Neural cell (in vitro differentiated cells): ENCODE results near the gene BTBD16.

ENCODE experiments used
- CTCF ChIP-seq: fragments of 450-650 bp; IDR thresholded peaks from 2 replicates; pipeline ENCODE4 v1.5.1; 2014; ENCODE audit warnings: antibody characterized with exemption, mild to moderate bottlenecking, moderate library complexity; ENCODE audit not compliant: poor library complexity, severe bottlenecking
- EZH2 ChIP-seq: fragments of 200-600, 300-800 bp; shearing (Covaris generic), sonication (generic); IDR thresholded peaks from 2 replicates; pipeline ENCODE4 v1.6.1; 2014; ENCODE audit warnings: antibody characterized with exemption, low read length, borderline replicate concordance, mild to moderate bottlenecking; ENCODE audit not compliant: insufficient read depth, poor library complexity, severe bottlenecking
- POLR2AphosphoS5 ChIP-seq: IDR thresholded peaks from 2 replicates; pipeline ENCODE4 v1.6.1; 2012

GRCh38 chr10:122221958-122222357 lies 49.1 kb upstream of the BTBD16 start:
- TF ChIP-seq POLR2AphosphoS5, result no peak
- no peak for TF ChIP-seq EZH2
- TF ChIP-seq CTCF, result no peak
